WERI-Rb-1 (cell line): ENCODE results near the gene SH3RF3.

Experiments
- DNase-seq: peaks from one replicate; pipeline ENCODE4 v3.0.0-alpha.2; 2020
- H3K27ac ChIP-seq: fragments of 250-450 bp; sonication (Bioruptor Pico); 2 replicates; pipeline ENCODE4 v1.5.1; 2020; ENCODE audit warnings: mild to moderate bottlenecking, moderate library complexity
- H3K27me3 ChIP-seq: fragments of 250-450 bp; sonication (Bioruptor Pico); 2 replicates; pipeline ENCODE4 v1.5.1; 2021; ENCODE audit warnings: mild to moderate bottlenecking, low read depth, moderate library complexity; ENCODE audit not compliant: insufficient read depth, severe bottlenecking
- H3K36me3 ChIP-seq: fragments of 250-450 bp; sonication (Bioruptor Pico); 2 replicates; pipeline ENCODE4 v1.5.1; 2020; ENCODE audit warnings: mild to moderate bottlenecking, moderate library complexity
- H3K4me3 ChIP-seq: 2 replicates; pipeline ENCODE4 v1.5.1; 2011; ENCODE audit warnings: low read depth, mild to moderate bottlenecking, control low read depth, low read length
- H3K9me3 ChIP-seq: fragments of 250-450 bp; sonication (Bioruptor Pico); 2 replicates; pipeline ENCODE4 v1.5.1; 2021; ENCODE audit warnings: mild to moderate bottlenecking, moderate library complexity; ENCODE audit not compliant: severe bottlenecking
- TF ChIP-seq, protein P1 (sequence below): IDR thresholded peaks from 2 replicates; pipeline ENCODE4 v1.5.1; 2011; ENCODE audit warnings: low read depth, mild to moderate bottlenecking, control low read depth, inconsistent platforms, low read length

The SH3RF3 gene

DNA sequence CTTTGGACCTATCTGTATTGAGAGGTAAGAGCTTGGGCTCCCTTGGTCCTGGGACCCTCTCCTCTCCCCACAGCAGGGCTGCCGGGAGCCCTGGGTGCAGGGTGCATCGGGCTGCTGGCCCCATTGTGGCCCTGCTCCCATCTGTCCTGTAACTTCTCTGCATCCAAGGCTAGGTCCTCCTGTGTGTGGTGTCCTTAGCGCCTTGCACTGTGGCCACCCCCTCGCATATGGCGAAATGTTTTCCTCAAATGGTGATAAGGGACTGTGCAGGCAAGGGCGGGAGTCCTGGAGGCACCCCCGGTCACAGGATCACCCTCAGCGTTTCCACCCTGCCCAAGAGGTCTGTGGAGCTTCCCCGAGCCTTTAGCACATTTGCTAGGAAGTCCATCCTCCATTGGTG, 208.2 kb downstream of the SH3RF3 start:
- Histone ChIP-seq H3K27me3 (no peaks in the 10 kb centered on the region), H3K9me3 (peaks cover 2% of the 10 kb centered on the region), H3K36me3 (no peaks in the 10 kb centered on the region), H3K27ac (no peak overlapping the region), H3K4me3 (no peak overlapping the region)
- DNase-seq, result no peak
- TF ChIP-seq, protein P1, sequence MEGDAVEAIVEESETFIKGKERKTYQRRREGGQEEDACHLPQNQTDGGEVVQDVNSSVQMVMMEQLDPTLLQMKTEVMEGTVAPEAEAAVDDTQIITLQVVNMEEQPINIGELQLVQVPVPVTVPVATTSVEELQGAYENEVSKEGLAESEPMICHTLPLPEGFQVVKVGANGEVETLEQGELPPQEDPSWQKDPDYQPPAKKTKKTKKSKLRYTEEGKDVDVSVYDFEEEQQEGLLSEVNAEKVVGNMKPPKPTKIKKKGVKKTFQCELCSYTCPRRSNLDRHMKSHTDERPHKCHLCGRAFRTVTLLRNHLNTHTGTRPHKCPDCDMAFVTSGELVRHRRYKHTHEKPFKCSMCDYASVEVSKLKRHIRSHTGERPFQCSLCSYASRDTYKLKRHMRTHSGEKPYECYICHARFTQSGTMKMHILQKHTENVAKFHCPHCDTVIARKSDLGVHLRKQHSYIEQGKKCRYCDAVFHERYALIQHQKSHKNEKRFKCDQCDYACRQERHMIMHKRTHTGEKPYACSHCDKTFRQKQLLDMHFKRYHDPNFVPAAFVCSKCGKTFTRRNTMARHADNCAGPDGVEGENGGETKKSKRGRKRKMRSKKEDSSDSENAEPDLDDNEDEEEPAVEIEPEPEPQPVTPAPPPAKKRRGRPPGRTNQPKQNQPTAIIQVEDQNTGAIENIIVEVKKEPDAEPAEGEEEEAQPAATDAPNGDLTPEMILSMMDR, result no peak

DNA sequence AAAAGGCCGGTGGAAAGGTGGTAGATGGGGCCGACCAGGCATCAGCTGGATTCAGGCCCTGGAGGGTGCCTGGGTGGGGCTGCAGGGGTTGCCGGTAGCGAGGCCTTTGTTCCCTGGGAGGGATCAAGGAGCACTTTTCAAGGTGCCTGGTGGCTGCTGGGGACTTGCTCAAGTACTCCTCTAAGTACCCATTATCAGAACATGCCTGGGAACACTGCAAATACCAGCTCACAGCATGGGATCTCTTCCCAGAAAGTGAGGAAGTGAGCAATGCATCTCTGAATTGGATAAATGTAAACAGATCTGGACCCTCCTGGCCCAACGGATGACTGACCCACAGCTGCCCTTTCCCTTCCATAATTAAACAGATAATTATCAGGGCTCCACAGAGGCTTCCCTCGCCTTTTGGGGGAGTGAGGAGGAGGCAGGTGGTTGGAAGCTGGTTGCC, 210.5 kb downstream of the SH3RF3 start:
- Histone ChIP-seq H3K4me3 (no peak overlapping the region), H3K27me3 (no peaks in the 10 kb centered on the region), H3K27ac (no peak overlapping the region), H3K9me3 (peaks cover 2% of the 10 kb centered on the region), H3K36me3 (no peaks in the 10 kb centered on the region)
- TF ChIP-seq, protein P1, result no peak
- DNase-seq, result no peak

DNA sequence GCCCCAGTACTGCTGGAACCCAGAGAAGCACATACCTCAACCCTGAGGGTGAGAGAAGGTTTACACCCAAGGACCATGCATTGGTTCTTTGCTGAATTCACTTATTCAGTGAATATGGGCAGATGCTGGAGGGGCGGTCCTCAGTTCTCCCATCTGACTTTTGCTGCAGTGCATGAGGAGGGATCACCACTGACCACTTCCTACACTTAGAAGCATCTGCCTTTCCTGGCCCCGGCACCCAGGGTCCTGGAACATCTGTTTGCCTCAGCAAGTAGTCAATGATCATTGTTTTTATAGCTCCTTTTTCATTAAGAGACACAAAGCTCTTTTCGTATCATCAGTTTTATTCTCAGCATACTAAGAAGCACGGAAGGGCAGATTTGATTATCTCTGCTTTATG, 211.4 kb downstream of the SH3RF3 start:
- Histone ChIP-seq H3K9me3 (peaks cover 2% of the 10 kb centered on the region), H3K27ac (no peak overlapping the region), H3K27me3 (no peaks in the 10 kb centered on the region), H3K36me3 (no peaks in the 10 kb centered on the region), H3K4me3 (no peak overlapping the region)
- DNase-seq, result no peak
- TF ChIP-seq, protein P1, result no peak

DNA sequence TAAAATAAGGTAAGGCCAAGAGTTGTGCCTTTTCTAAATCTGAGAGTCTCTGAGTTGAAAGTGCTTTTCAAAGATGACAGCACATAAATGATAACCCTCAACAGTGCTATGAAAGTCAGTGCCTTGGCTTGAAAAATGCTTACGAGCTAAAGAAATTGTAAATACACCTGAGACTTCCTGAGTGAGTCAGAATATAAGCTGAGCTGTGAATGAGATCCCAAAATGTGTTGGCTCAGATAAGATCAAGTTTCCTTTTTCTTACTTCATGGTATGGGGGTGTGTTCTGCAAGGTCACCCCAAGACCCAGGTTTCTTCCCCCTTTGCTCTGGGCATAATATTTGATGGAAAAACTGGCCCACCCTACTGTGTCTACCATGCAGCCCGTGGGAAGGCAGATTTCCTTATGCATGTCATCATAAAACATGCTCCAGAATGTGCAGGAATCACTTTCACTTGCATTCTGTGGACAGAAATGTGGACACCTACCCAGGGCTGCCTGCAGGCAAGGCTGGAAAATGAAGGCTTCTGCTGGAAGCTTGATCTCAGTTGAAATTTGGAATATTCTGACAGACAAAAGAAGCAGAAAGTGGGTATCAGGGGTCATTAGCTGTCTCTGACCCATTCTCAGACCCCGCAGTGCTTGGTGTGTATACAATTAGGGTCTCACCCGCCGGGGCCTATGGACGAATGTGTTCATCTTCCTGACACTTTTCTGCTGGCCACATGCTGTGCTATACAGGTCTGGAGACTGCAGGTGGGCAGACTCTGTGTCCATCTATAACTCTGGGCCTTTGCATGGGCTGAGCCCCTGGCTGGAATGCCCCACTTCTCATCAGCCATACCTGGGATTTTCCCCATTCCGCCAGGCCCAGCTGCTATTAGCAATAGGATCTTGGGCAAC, 212.6 kb downstream of the SH3RF3 start:
- Histone ChIP-seq H3K27me3 (no peaks in the 10 kb centered on the region), H3K36me3 (no peaks in the 10 kb centered on the region), H3K9me3 (peaks cover 2% of the 10 kb centered on the region), H3K27ac (no peak overlapping the region), H3K4me3 (no peak overlapping the region)
- DNase-seq, result no peak
- TF ChIP-seq, protein P1, result no peak

DNA sequence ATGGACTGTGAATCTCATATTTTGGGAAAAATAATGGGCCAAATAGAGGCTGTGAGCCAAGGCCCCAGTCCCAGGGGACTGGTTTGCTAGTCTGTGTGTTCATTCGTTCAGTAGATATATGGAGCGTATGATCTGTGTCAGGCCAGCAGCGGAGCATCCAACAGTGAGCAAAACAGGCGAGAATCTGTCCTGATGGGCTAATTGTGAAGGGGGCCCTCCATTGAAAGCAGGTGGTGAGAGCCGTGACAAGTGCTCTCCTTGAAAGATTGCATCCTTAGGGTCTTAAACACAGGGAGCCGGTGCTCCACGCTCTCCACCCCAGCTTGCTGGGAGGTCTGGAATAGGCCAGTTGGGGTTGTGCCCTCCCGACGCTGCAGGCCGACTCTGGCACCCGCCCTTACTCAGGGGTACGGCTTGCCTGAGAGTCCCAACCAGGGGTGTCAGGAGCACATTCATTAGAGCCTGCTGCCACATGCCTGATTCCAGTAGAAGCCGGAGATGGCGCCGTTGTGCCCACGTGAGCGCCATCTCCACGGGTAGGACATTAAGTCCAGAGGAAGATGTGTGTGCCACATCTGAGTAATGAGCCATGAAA, 213.3 kb downstream of the SH3RF3 start:
- Histone ChIP-seq H3K9me3 (peaks cover 2% of the 10 kb centered on the region), H3K27me3 (no peaks in the 10 kb centered on the region), H3K36me3 (no peaks in the 10 kb centered on the region), H3K27ac (no peak overlapping the region), H3K4me3 (no peak overlapping the region)
- DNase-seq, result no peak
- TF ChIP-seq, protein P1, result no peak
